IMR-90 (cell line): ENCODE measurements around the gene ANKDD1A. TPM values are rescaled to one million over a fixed set of nuclear protein-coding genes. Genes with fewer than 3 reads are reported as not detected.

Source experiments
- ATAC-seq: fragments of 200-7000 bp; cut with Tn5 transposase; 2 replicates; pipeline ENCODE4 v1.9.1; 2020; ENCODE audit warnings: low read depth, mild to moderate bottlenecking, moderate library complexity
- BruUV-seq: library from RNA; stranded (reverse); fragments of 400-500 nt; replicated peaks from 2 replicates; lab custom pipeline; 2021; lab: Mats Ljungman, UMichigan
- CTCF ChIA-PET: fragments of 300-600 bp; formaldehyde crosslinking; extraction: SDS; loops from one replicate; lab custom pipeline; 2021; ENCODE audit warnings: antibody characterized with exemption; lab: Yijun Ruan, JAX
- POLR2A ChIA-PET: fragments of 300-600 bp; sonication (Branson Sonifier 250); formaldehyde crosslinking; loops from one replicate; lab custom pipeline; 2022; ENCODE audit warnings: antibody characterized with exemption; ENCODE audit not compliant: unreplicated experiment; lab: Charles Lee
- DNase-seq: peaks from one replicate; pipeline ENCODE4 v3.0.0; 2013
- H2AFZ ChIP-seq: replicated peaks from 2 replicates; pipeline ENCODE3; 2013; ENCODE audit warnings: low read length, mild to moderate bottlenecking; ENCODE audit not compliant: poor library complexity
- H2AK5ac ChIP-seq: 2 replicates; pipeline ENCODE4 v1.6.1; 2013; ENCODE audit warnings: low read depth, low read length, inconsistent platforms
- H2AK9ac ChIP-seq: replicated peaks from 2 replicates; pipeline ENCODE3; 2013; ENCODE audit warnings: mild to moderate bottlenecking, low read depth, low read length, moderate library complexity; ENCODE audit not compliant: poor library complexity
- H2BK120ac ChIP-seq: 2 replicates; pipeline ENCODE4 v1.6.1; 2013; ENCODE audit warnings: low read depth, low read length, inconsistent platforms
- H2BK15ac ChIP-seq: 3 replicates; pipeline ENCODE4 v1.6.1; 2013; ENCODE audit warnings: low read depth, low read length, inconsistent platforms
- H2BK20ac ChIP-seq: 2 replicates; pipeline ENCODE4 v1.6.1; 2013; ENCODE audit warnings: low read depth, mild to moderate bottlenecking, inconsistent platforms, low read length, moderate library complexity
- H2BK5ac ChIP-seq: 2 replicates; pipeline ENCODE4 v1.6.1; 2013; ENCODE audit warnings: mild to moderate bottlenecking, low read depth, low read length, inconsistent platforms; ENCODE audit not compliant: poor library complexity, severe bottlenecking
- H3K14ac ChIP-seq: replicated peaks from 2 replicates; pipeline ENCODE4 v1.6.1; 2013; ENCODE audit warnings: low read depth, low read length, inconsistent platforms
- H3K18ac ChIP-seq: 2 replicates; pipeline ENCODE4 v1.6.1; 2013; ENCODE audit warnings: low read depth, low read length, control low read depth
- H3K23ac ChIP-seq: 2 replicates; pipeline ENCODE4 v1.6.1; 2013; ENCODE audit warnings: low read depth, low read length, inconsistent platforms
- H3K27ac ChIP-seq: 2 replicates; pipeline ENCODE4 v1.5.1; 2013; ENCODE audit warnings: mild to moderate bottlenecking, control low read depth, low read length; ENCODE audit not compliant: insufficient read depth
- H3K27me3 ChIP-seq: 2 replicates; pipeline ENCODE4 v1.6.1; 2013; ENCODE audit warnings: low read length; ENCODE audit not compliant: control insufficient read depth, insufficient read depth
- H3K36me3 ChIP-seq: 2 replicates; pipeline ENCODE4 v1.6.1; 2013; ENCODE audit warnings: low read length, mixed read lengths; ENCODE audit not compliant: control insufficient read depth, insufficient read depth
- H3K4ac ChIP-seq: 2 replicates; pipeline ENCODE4 v1.6.1; 2013; ENCODE audit warnings: low read depth, low read length, inconsistent platforms
- H3K4me1 ChIP-seq: 2 replicates; pipeline ENCODE4 v1.6.1; 2013; ENCODE audit warnings: low read length, mixed read lengths; ENCODE audit not compliant: control insufficient read depth, insufficient read depth
- H3K4me2 ChIP-seq: 2 replicates; pipeline ENCODE4 v1.6.1; 2013; ENCODE audit warnings: low read depth, mild to moderate bottlenecking, control low read depth, low read length, moderate library complexity
- H3K4me3 ChIP-seq: 2 replicates; pipeline ENCODE4 v1.5.1; 2013; ENCODE audit warnings: low read depth, mild to moderate bottlenecking, control low read depth, low read length, moderate library complexity; ENCODE audit not compliant: insufficient read depth
- H3K56ac ChIP-seq: 2 replicates; pipeline ENCODE4 v1.6.1; 2013; ENCODE audit warnings: low read length, inconsistent platforms; ENCODE audit not compliant: insufficient read depth; ENCODE audit errors: extremely low read depth
- H3K79me1 ChIP-seq, 2 experiments: 2 replicates each; pipeline ENCODE4 v1.6.1; 2013; ENCODE audit warnings: low read length in 2 of 2, inconsistent platforms in 1 of 2, low read depth in 1 of 2
- H3K9ac ChIP-seq: 2 replicates; pipeline ENCODE4 v1.6.1; 2013; ENCODE audit warnings: low read depth, low read length, control low read depth
- H3K9me1 ChIP-seq: 2 replicates; pipeline ENCODE4 v1.6.1; 2013; ENCODE audit warnings: low read length, inconsistent platforms; ENCODE audit not compliant: insufficient read depth
- H3K9me3 ChIP-seq: 2 replicates; pipeline ENCODE4 v1.6.1; 2013; ENCODE audit warnings: low read length; ENCODE audit not compliant: control insufficient read depth, insufficient read depth
- H4K20me1 ChIP-seq: 2 replicates; pipeline ENCODE4 v1.6.1; 2013; ENCODE audit warnings: low read length, inconsistent platforms; ENCODE audit not compliant: insufficient read depth
- H4K5ac ChIP-seq: 2 replicates; pipeline ENCODE4 v1.6.1; 2013; ENCODE audit warnings: mild to moderate bottlenecking, low read depth, low read length, control low read depth
- H4K8ac ChIP-seq, 2 experiments: 2 replicates each; pipeline ENCODE4 v1.6.1; 2013; ENCODE audit warnings: low read depth in 2 of 2, low read length in 2 of 2, control low read depth in 1 of 2, inconsistent platforms in 1 of 2
- H4K91ac ChIP-seq: 2 replicates; pipeline ENCODE4 v1.6.1; 2013; ENCODE audit warnings: low read depth, low read length, inconsistent platforms; ENCODE audit not compliant: insufficient read depth
- CTCF ChIP-seq: conservative IDR thresholded peaks from 2 replicates; pipeline ENCODE4 v1.5.1; 2012; ENCODE audit warnings: mild to moderate bottlenecking, low read depth, low read length, improper control_type of control experiment
- POLR2A ChIP-seq: IDR thresholded peaks from 2 replicates; pipeline ENCODE4 v1.6.1; 2012; ENCODE audit warnings: mild to moderate bottlenecking, low read depth, low read length
- RAD21 ChIP-seq: IDR thresholded peaks from 2 replicates; pipeline ENCODE4 v1.6.1; 2012; ENCODE audit warnings: low read length, improper control_type of control experiment
- RCOR1 ChIP-seq: IDR thresholded peaks from 2 replicates; pipeline ENCODE4 v1.6.1; 2012; ENCODE audit warnings: mild to moderate bottlenecking, low read length, improper control_type of control experiment; ENCODE audit not compliant: insufficient replicate concordance
- RFX5 ChIP-seq: IDR thresholded peaks from 2 replicates; pipeline ENCODE4 v1.8.0; 2012; ENCODE audit warnings: low read depth, mild to moderate bottlenecking, low read length, moderate library complexity
- USF2 ChIP-seq: fragments of 150-350 bp; IDR thresholded peaks from 2 replicates; pipeline ENCODE4 v1.6.1; 2017; ENCODE audit warnings: mild to moderate bottlenecking, antibody characterized with exemption, low read length, low read depth
- WGBS, 2 experiments: methylation state at CpG; one replicate each; pipeline versions ENCODE4 v1.1.5 to v1.1.7; 2013; ENCODE audit warnings: missing lambda C conversion rate in 2 of 2; ENCODE audit not compliant: insufficient read length in 1 of 2; ENCODE audit errors: extremely low coverage in 2 of 2; 5-methylcytosine and 5-hydroxymethylcytosine counted together
- dilution Hi-C: fragments of 300-500 bp; cut with HindIII; formaldehyde crosslinking; loops from one replicate; pipeline ENCODE4 v1.14.3; 2018; ENCODE audit warnings: low sequenced_read_pairs; ENCODE audit not compliant: unreplicated experiment
- in situ Hi-C: fragments of 300-500 bp; cut with MboI; formaldehyde crosslinking; loops from 3 replicates; pipeline ENCODE4 v1.14.3; 2019; ENCODE audit warnings: low sequenced_read_pairs, inconsistent platforms, mixed read lengths
- intact Hi-C: fragments of 100-400 bp; cut with micrococcal nuclease; formaldehyde crosslinking; loops from 2 replicates; pipeline ENCODE4 v1.10.0; 2022
- polyA plus RNA-seq, 3 experiments: library from polyadenylated mRNA; depleted of rRNA; stranded (reverse); fragments of >200 nt; gene quantifications; 2 replicates each; pipeline ENCODE4 v1.2.3, GENCODE V29; 2012; ENCODE audit warnings: low replicate concordance in 1 of 3
- total RNA-seq: library from RNA; depleted of rRNA; stranded (reverse); fragments of >200 nt; gene quantifications from 2 replicates; pipeline ENCODE4 v1.2.3, GENCODE V29; 2012

Gene ANKDD1A
- total and polyA plus RNA-seq, 2 of the 4 experiments (the other 2 are of a cell fraction), result 3.6 to 4.9 TPM

GRCh38 chr15:64942356-64942755 is 30.7 kb downstream of the ANKDD1A start:
- H3K79me1 ChIP-seq, result no peaks in the 10 kb centered on the region; a peak in 1 of 4 replicates
- no peak overlapping the region for H4K5ac ChIP-seq
- no peak overlapping the region for H2BK120ac ChIP-seq
- BruUV-seq, result no TSS peak
- CTCF ChIA-PET, result no interaction called here
- H3K14ac ChIP-seq, result no peak overlapping the region
- H4K8ac ChIP-seq, result no peak overlapping the region
- H2BK5ac ChIP-seq, result no peak overlapping the region
- TF ChIP-seq POLR2A (no peak), RCOR1 (no peak), RFX5 (no peak), RAD21 (no peak), USF2 (no peak), CTCF (no peak)
- H2AFZ ChIP-seq, result no peak overlapping the region
- no peaks in the 10 kb centered on the region; the same call in 1 of the 2 replicates for H3K36me3 ChIP-seq
- no peak for DNase-seq
- no peak overlapping the region for H2BK20ac ChIP-seq
- peaks cover 2% of the 10 kb centered on the region; the same call in 1 of the 2 replicates for H3K4me1 ChIP-seq
- H3K56ac ChIP-seq, result no peak overlapping the region
- no peak overlapping the region for H3K27ac ChIP-seq
- H3K18ac ChIP-seq, result no peak overlapping the region
- no peak overlapping the region for H3K4me3 ChIP-seq
- no peak overlapping the region for H2AK5ac ChIP-seq
- H3K9me3 ChIP-seq, result no peaks in the 10 kb centered on the region
- H3K27me3 ChIP-seq, result no peaks in the 10 kb centered on the region
- H3K4me2 ChIP-seq, result no peak overlapping the region
- POLR2A ChIA-PET, result no interaction called here
- no peak overlapping the region for H4K91ac ChIP-seq
- H2BK15ac ChIP-seq, result no peak overlapping the region
- ATAC-seq, result no peak
- no CpG with 5 or more reads among the region's 8 CpGs for WGBS, 2 experiments
- no peaks in the 10 kb centered on the region for H4K20me1 ChIP-seq
- in situ Hi-C loops, result no loop called here
- no peak overlapping the region for H3K4ac ChIP-seq
- intact Hi-C loops, result no loop called here
- H2AK9ac ChIP-seq, result no peak overlapping the region
- no peaks in the 10 kb centered on the region for H3K9me1 ChIP-seq
- dilution Hi-C loops, result no loop called here
- no peak overlapping the region for H3K23ac ChIP-seq
- H3K9ac ChIP-seq, result no peak overlapping the region
